HUES6 (cell line): ENCODE results near the gene AOPEP.

ENCODE experiments used
- H3K27ac ChIP-seq: 2 replicates; pipeline ENCODE4 v1.7.0; 2013; ENCODE audit warnings: low read depth, mild to moderate bottlenecking, low read length, inconsistent platforms
- H3K27me3 ChIP-seq: 2 replicates; pipeline ENCODE4 v1.6.1; 2013; ENCODE audit warnings: low read length; ENCODE audit not compliant: control insufficient read depth, insufficient read depth
- H3K36me3 ChIP-seq: 2 replicates; pipeline ENCODE4 v1.6.1; 2013; ENCODE audit warnings: low read length; ENCODE audit not compliant: control insufficient read depth, insufficient read depth
- H3K4me1 ChIP-seq: 2 replicates; pipeline ENCODE4 v1.6.1; 2013; ENCODE audit warnings: low read length; ENCODE audit not compliant: control insufficient read depth, insufficient read depth
- H3K4me3 ChIP-seq: 2 replicates; pipeline ENCODE4 v1.5.1; 2013; ENCODE audit warnings: low read depth, low read length
- H3K9ac ChIP-seq: one replicate; pipeline ENCODE4 v1.6.1; 2013; ENCODE audit warnings: mild to moderate bottlenecking, low read length
- H3K9me3 ChIP-seq: 2 replicates; pipeline ENCODE4 v1.6.1; 2013; ENCODE audit warnings: low read depth, low read length; ENCODE audit not compliant: control insufficient read depth, insufficient read depth

Gene AOPEP

DNA sequence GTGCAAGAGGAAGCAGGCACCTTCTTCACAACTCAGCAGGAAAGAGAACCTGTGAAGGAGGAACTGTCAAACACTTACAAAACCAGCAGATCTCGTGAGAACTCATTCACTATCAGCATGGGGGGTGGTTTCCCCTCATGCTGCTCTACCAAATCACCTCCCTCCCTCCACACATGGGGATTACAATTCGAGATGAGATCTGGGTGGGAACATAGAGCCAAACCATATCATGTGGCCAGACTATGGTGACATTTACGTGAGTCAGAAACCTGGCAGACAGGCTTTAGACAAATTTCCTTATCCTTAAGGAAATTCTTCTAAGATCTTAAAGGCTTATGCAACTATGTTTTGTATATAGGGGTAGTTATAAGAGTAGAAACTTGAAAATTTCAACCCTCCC, 8.7 kb upstream of the AOPEP start:
- Histone ChIP-seq H3K36me3 (no peaks in the 10 kb centered on the region), H3K27me3 (no peaks in the 10 kb centered on the region), H3K9ac (no peak overlapping the region), H3K4me3 (no peak overlapping the region), H3K9me3 (no peaks in the 10 kb centered on the region), H3K27ac (no peak overlapping the region), H3K4me1 (no peaks in the 10 kb centered on the region)

DNA sequence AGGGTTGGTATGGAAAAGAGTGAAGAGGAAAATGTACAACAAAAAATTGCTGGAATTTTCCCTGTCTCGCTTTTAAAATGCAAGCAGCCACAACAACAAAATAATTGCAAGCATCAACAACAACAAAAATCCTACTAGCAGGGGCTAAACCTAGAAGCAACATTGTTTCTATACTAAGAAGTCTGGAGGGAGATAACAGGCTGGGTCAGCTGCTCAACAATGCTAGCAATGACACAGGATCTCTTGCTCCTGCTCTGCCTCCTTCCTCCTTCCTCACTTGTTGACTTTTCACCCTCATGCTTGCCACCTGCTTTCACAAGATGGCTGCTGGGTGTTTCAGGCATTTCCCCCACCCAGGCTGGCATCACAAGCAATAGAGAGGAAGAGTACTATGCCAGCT, 7.6 kb upstream of the AOPEP start:
- Histone ChIP-seq H3K9ac (no peak overlapping the region), H3K36me3 (no peaks in the 10 kb centered on the region), H3K9me3 (no peaks in the 10 kb centered on the region), H3K27ac (no peak overlapping the region), H3K4me3 (no peak overlapping the region), H3K4me1 (no peaks in the 10 kb centered on the region), H3K27me3 (no peaks in the 10 kb centered on the region)

DNA sequence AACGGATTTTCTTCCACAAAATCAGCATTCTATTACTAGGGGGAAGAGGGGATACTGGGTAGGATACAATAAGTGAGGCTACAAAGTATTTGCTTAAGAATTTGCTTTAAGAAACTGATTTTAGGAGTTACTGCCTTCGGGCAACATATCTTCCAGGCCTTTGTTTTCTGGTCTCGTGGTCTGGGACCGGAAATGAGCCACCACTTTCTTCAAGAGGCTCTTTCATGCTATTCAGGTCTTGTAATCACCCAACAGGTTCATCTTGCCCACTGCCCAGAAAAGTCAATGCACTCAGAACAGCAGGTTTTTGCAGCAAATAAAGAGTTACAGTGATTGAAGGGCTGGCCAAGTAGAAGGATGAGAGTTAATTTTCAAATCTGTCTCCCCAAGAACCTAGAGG, 6.6 kb upstream of the AOPEP start:
- no peak overlapping the region for H3K27ac ChIP-seq
- H3K4me3 ChIP-seq, result no peak overlapping the region
- H3K4me1 ChIP-seq, result no peaks in the 10 kb centered on the region
- H3K36me3 ChIP-seq, result no peaks in the 10 kb centered on the region
- no peak overlapping the region for H3K9ac ChIP-seq
- H3K9me3 ChIP-seq, result no peaks in the 10 kb centered on the region
- H3K27me3 ChIP-seq, result no peaks in the 10 kb centered on the region

DNA sequence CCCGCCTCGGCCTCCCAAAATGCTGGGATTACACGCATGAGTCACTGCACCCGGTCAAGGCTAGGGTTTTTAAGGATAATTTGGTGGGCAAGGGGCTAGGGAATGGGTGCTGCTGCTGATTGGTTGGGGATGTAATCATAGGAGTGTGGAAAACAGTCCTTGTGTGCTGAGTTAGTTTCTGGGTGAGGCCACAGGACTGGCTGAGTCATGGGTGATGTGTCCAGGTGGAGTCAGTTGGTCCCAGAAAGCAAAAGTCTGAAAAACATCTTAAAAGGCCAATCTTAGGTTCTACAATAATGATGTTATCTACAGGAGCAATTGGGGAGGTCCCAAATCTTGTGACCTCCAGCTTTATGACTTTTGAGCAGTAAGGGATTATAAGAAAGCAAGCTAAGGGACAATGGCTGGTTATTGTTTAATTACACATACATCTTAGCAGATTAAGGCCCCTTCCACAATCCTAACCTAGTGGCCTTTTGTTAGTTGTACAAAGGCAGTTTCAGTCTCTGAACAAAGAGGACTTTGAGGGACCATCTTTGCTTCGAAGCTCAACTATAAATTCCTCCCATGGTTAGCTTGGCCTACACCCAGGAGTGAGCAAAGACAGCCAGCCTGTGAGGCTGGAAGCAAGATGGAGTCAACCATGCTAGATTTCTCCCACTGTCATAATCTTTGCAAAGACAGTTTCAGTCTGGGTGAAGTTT, 5.5 kb upstream of the AOPEP start:
- H3K4me1 ChIP-seq, result no peaks in the 10 kb centered on the region
- no peaks in the 10 kb centered on the region for H3K36me3 ChIP-seq
- H3K9ac ChIP-seq, result no peak overlapping the region
- H3K9me3 ChIP-seq, result no peaks in the 10 kb centered on the region
- no peak overlapping the region for H3K27ac ChIP-seq
- no peaks in the 10 kb centered on the region for H3K27me3 ChIP-seq
- no peak overlapping the region for H3K4me3 ChIP-seq

DNA sequence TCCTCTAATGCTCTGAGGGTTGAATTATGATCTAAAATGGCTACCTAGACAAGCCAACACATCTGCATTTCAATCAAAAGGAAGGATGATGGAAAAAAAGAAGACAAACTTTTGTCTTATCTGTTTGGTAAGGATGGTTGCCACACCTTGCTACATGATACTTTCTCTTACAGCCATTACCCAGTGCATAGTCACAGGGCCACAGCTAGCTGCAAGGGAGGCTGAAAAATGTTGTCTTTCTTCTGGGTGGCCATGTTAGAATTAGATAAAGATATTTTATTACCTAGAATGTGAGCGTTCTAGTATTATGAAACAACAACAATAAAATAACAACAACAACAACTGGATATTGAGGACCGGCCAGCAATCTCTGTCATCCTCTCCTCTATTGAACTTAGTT, 4.7 kb upstream of the AOPEP start:
- H3K27me3 ChIP-seq, result no peaks in the 10 kb centered on the region
- H3K4me1 ChIP-seq, result no peaks in the 10 kb centered on the region
- no peaks in the 10 kb centered on the region for H3K9me3 ChIP-seq
- H3K4me3 ChIP-seq, result no peak overlapping the region
- H3K27ac ChIP-seq, result no peak overlapping the region
- no peak overlapping the region for H3K9ac ChIP-seq
- no peaks in the 10 kb centered on the region for H3K36me3 ChIP-seq

DNA sequence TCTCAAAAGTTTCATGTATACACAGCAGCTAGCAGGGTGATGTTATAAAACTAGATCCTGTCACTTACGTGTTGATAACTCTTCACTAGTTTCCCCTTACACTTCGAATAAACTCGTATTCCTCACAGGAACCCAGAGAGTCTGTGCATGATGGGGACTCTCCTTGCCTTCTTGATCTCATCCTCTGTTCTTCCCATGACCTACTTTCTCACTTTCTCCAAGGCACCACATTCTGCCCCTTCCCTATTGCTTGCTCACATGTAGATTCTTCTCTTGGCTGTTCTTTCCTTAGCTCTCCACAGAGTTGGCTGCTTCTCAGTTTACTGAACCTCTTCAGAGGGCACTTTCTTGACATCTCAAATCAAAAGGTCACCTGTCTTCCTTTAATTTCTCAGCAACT, 1.2 kb upstream of the AOPEP start:
- Histone ChIP-seq H3K27me3 (no peaks in the 10 kb centered on the region), H3K27ac (no peak overlapping the region), H3K9me3 (no peaks in the 10 kb centered on the region), H3K36me3 (no peaks in the 10 kb centered on the region), H3K4me1 (peaks cover 5% of the 10 kb centered on the region; the same call in 1 of the 2 replicates), H3K9ac (no peak overlapping the region), H3K4me3 (no peak overlapping the region)

DNA sequence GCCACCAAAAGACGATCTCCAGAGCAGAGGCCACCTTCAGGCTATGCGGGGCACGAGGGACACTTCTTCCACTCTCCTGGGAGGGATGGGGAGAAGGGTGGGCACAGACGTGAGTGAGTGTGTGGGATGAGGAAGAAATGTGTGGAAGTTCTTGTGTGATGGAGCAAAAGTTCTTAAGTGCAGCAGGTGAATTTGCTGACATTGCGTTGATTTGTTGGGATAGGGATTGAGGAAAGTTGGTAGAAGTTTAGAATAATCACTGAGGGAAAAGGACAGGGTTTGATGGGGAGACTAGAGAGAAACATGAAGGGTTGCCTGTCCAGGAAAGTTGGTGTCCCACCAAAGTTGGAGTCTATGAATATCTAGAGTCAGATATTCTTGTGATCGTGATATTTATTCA, 2.2 kb downstream of the AOPEP start:
- Histone ChIP-seq H3K27me3 (no peaks in the 10 kb centered on the region), H3K27ac (no peak overlapping the region), H3K4me3 (no peak overlapping the region), H3K9ac (no peak overlapping the region), H3K36me3 (no peaks in the 10 kb centered on the region), H3K9me3 (no peaks in the 10 kb centered on the region), H3K4me1 (peaks cover 5% of the 10 kb centered on the region; the same call in 1 of the 2 replicates)

DNA sequence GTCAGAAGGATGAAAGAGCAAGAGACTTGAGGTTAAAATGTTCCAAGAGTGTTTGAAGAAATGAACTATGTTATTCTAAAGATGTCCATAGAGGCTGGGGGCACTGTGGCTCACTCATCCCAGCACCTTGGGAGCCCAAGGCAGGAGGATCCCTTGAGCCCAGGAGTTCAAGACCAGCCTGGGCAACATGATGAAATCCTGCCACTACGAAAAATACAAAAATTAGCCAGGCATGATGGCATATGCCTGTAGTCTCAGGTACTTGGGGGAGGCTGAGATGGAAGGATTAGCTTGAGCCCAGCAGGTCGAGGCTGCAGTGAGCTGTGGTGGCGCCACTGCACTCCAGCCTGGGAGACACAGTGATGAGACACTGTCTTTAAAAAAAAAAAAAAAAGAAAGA, 2.7 kb downstream of the AOPEP start:
- H3K4me1 ChIP-seq, result peaks cover 5% of the 10 kb centered on the region; the same call in 1 of the 2 replicates
- no peaks in the 10 kb centered on the region for H3K9me3 ChIP-seq
- no peaks in the 10 kb centered on the region for H3K27me3 ChIP-seq
- H3K36me3 ChIP-seq, result no peaks in the 10 kb centered on the region
- H3K9ac ChIP-seq, result no peak overlapping the region
- no peak overlapping the region for H3K27ac ChIP-seq
- H3K4me3 ChIP-seq, result no peak overlapping the region

DNA sequence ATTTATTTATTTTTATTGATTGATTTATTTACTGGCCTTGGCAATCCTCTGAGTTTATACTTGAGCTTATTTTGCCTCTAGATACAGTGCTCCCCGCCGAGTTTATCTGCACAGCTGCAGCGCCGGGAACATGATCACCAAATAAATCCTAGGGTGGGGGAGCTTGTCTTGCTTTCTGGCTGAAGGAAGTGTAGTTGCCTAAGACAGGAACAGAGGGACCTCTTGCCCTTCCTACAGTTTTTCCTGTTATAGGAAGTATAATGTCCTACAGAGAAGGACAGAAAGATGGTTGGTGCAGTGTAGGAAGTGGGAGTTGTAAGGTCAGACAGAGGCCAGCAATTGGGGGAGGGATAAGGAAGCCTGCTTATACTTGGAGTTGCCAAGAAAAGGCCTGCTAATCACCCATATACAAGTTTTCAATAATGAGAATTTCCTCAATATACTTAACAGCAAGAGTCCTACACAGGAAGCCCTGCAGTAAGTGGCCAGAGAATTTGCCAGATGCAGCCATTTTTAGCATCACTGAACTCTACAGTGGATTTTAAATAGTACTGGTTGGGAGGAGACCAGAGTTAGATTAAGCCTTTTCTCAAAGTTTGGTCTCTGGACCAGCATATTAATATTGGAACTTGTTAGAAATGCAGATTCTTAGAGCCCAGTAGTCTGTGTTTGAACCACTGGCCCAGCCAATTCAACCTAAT, 7.7 kb downstream of the AOPEP start:
- H3K4me3 ChIP-seq, result no peak overlapping the region
- H3K9me3 ChIP-seq, result no peaks in the 10 kb centered on the region
- no peak overlapping the region for H3K27ac ChIP-seq
- no peaks in the 10 kb centered on the region for H3K27me3 ChIP-seq
- H3K9ac ChIP-seq, result no peak overlapping the region
- H3K36me3 ChIP-seq, result no peaks in the 10 kb centered on the region
- no peaks in the 10 kb centered on the region for H3K4me1 ChIP-seq

DNA sequence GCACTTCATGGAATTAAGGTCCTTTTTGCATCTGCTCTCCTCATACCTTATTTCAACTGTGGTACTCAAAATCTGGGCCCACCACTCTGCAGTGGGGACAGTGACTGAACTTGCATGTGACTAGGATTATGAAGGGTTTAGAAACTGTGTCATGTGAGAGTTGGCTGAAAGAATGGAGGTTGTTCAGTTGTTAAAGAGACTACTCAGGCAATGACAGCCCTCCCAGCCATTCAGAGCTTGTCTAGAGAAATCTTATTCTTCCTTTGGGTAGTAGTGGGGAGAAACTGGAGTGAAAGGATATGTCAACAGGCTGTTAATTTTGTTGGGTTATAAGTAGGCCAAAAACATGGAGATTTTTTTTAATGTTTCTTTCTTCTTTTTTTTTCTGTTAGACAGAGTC, 10.3 kb downstream of the AOPEP start:
- no peaks in the 10 kb centered on the region for H3K9me3 ChIP-seq

DNA sequence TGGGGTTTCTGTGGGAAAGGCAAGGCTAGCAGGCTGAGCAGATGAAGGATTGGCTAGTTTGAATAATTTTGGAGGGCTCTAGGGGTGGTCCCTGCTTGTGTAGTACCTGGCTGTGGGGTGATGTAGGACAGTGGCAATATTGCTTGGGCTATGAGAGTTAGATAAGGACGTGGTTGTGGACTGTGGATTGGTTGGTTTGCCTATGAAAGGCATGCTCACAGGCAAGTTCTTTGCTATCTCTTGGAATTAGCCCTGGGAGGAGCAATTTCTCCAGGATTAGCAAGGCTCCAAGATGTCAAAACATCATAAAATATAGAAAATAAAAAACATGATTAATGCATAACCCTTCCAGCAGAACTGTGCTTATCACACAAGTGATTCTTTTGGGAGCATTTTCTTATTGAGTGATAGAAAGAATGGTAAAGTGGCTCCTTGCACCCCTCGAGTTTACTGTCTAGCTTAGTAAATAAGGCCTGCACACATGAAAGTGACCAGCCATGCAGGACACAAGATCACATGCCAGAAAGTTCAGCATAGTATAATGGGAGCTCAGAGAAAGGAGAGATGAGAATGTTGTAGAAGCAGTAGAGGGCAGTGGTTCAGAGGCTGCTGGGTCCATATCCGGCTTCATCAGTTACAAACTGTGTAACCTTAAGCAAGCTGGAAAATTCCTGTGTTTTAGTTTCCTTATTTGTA, 13.8 kb downstream of the AOPEP start:
- Histone ChIP-seq H3K27ac (no peak overlapping the region), H3K4me1 (no peaks in the 10 kb centered on the region), H3K27me3 (no peaks in the 10 kb centered on the region), H3K4me3 (no peak overlapping the region), H3K36me3 (no peaks in the 10 kb centered on the region), H3K9me3 (no peaks in the 10 kb centered on the region), H3K9ac (no peak overlapping the region)

More for the DNA sequence above, 10.3 kb downstream of the AOPEP start:
- Histone ChIP-seq H3K4me3 (no peak overlapping the region), H3K27me3 (no peaks in the 10 kb centered on the region), H3K27ac (no peak overlapping the region), H3K4me1 (no peaks in the 10 kb centered on the region), H3K36me3 (no peaks in the 10 kb centered on the region), H3K9ac (no peak overlapping the region)
